Fibroblast of skin of right quadriceps (primary cell): ENCODE results near the gene SUGCT.

Experiments used
- DNase-seq: peaks from one replicate; pipeline ENCODE4 v3.0.0-alpha.2; 2013

The SUGCT gene

GRCh38 chr7:40839881-40840280 lies 705.1 kb downstream of the SUGCT start:
- peak; percentile 20 for DNase-seq

- no peak for DNase-seq
Observed at GRCh38 chr7:40840990-40841389, 706.2 kb downstream of the SUGCT start.

GRCh38 chr7:40842641-40843040 lies 707.8 kb downstream of the SUGCT start:
- DNase-seq = no peak

GRCh38 chr7:40843338-40843985 lies 708.7 kb downstream of the SUGCT start:
- peak; percentile 3 for DNase-seq

GRCh38 chr7:40845943-40846342 lies 711.1 kb downstream of the SUGCT start:
- no peak for DNase-seq

GRCh38 chr7:40847921-40848320 lies 713.1 kb downstream of the SUGCT start:
- no peak for DNase-seq

GRCh38 chr7:40848541-40849221 lies 713.9 kb downstream of the SUGCT start:
- DNase-seq = no peak

GRCh38 chr7:40850017-40850416 lies 715.2 kb downstream of the SUGCT start:
- DNase-seq = no peak

- DNase-seq = no peak
Observed at GRCh38 chr7:40851001-40851400, 716.2 kb downstream of the SUGCT start.

- DNase-seq = no peak
Observed at GRCh38 chr7:40859076-40859475, 724.3 kb downstream of the SUGCT start.

GRCh38 chr7:40859965-40860543 lies 725.2 kb downstream of the SUGCT start:
- DNase-seq = no peak

GRCh38 chr7:40865441-40866233 lies 730.8 kb downstream of the SUGCT start:
- DNase-seq = peak; percentile 7

- peak; percentile 18 for DNase-seq
Observed at GRCh38 chr7:40866601-40867000, 731.8 kb downstream of the SUGCT start.

- peak; percentile 25 for DNase-seq
Observed at GRCh38 chr7:40870108-40870507, 735.3 kb downstream of the SUGCT start.

- DNase-seq = no peak
Observed at GRCh38 chr7:40873248-40873647, 738.4 kb downstream of the SUGCT start.

GRCh38 chr7:40874756-40875155 lies 740.0 kb downstream of the SUGCT start:
- no peak for DNase-seq

GRCh38 chr7:40876601-40877000 lies 741.8 kb downstream of the SUGCT start:
- DNase-seq = no peak

- peak; percentile 5 for DNase-seq
Observed at GRCh38 chr7:40879941-40880543, 745.2 kb downstream of the SUGCT start.

- DNase-seq = no peak
Observed at GRCh38 chr7:40880581-40880980, 745.8 kb downstream of the SUGCT start.

- DNase-seq = no peak
Observed at GRCh38 chr7:40881405-40881926, 746.7 kb downstream of the SUGCT start.

GRCh38 chr7:40882071-40882658 lies 747.4 kb downstream of the SUGCT start:
- no peak for DNase-seq

GRCh38 chr7:40883826-40884225 lies 749.0 kb downstream of the SUGCT start:
- DNase-seq = no peak
